ENCODE results near the gene RHOT1.
A peak's percentile ranks its signal among the peaks of the same experiment; 100 is the strongest.
"Not testable (repeated sequence)": the region's sequence is repeated elsewhere in the genome, so short reads cannot be mapped to it uniquely, and the experiment has no call there.

The RHOT1 gene

DNA sequence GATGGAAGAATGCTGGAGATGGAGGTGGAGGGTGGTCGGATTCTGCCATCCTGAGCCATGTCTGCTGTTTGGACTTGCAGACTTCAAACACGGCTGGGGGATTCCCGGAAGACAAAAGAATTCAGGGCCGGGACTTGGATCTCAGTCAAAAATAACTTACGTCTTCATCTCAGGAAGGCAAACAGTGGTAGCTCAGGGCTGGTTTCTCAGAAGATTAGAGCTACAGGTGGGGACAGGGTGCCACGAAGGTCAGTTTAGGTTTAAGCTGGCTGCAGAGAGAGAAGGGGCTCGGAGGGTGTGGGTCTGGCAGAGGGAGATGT, 119.1 kb downstream of the RHOT1 start:
- in situ Hi-C loops (cut with MboI; ENCODE audit: low sequenced_read_pairs, unreplicated experiment), result no loop called here
- TF ChIP-seq, protein P1, sequence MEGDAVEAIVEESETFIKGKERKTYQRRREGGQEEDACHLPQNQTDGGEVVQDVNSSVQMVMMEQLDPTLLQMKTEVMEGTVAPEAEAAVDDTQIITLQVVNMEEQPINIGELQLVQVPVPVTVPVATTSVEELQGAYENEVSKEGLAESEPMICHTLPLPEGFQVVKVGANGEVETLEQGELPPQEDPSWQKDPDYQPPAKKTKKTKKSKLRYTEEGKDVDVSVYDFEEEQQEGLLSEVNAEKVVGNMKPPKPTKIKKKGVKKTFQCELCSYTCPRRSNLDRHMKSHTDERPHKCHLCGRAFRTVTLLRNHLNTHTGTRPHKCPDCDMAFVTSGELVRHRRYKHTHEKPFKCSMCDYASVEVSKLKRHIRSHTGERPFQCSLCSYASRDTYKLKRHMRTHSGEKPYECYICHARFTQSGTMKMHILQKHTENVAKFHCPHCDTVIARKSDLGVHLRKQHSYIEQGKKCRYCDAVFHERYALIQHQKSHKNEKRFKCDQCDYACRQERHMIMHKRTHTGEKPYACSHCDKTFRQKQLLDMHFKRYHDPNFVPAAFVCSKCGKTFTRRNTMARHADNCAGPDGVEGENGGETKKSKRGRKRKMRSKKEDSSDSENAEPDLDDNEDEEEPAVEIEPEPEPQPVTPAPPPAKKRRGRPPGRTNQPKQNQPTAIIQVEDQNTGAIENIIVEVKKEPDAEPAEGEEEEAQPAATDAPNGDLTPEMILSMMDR (IDR thresholded peaks at IDR 0.05; ENCODE audit: borderline replicate concordance, control extremely low read depth, extremely low read depth, insufficient read depth, missing control alignments), result no peak
- DNase-seq (ENCODE audit: low spot score), result no peak

DNA sequence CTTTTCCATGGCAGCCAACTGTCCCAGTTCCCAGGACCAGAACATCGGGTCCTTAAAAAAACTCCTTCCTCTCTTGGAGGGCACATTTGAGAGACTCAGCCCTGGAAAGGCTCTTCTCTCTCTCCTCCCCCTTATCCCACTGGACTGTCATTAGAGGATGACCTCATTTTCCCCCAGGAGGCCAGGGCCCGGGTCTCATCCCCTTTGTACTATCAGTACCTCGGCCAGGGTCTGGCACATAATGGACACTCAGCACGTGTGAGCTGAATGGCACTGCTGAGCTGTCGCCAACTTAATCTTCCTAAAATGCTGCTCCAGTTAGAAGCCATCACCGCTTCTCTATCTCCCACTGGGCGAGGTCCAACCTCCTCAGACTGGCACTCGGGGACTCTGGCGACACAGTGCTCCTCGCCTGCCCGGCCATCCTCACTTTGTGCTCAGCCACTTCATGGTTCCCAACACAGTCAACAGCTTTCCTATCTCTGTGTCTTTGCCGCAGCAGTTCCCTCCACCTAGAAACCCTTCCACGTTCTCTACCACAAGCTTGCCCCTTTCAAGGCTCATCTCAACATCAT, 119.7 kb downstream of the RHOT1 start:
- in situ Hi-C loops (cut with MboI; ENCODE audit: low sequenced_read_pairs, unreplicated experiment), result no loop called here
- TF ChIP-seq, protein P1 (IDR thresholded peaks at IDR 0.05; ENCODE audit: borderline replicate concordance, control extremely low read depth, extremely low read depth, insufficient read depth, missing control alignments), result no peak
- no peak for DNase-seq (ENCODE audit: low spot score)

DNA sequence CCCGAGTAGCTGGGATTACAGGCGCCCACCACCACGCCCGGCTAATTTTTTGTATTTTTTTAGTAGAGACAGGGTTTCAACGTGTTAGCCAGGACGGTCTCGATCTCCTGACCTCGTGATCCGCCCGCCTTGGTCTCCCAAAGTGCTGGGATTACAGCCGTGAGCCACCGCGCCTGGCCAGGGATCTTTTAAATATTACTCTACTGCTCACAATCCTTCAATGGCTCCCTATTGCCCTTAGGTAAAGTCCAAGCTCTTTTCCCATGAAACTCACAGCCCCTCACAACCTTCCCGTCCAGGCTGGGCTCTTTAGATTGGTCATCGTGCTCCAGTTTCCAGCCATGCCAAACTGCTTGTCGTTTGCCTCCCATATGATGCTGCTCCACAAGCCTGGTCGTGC, 121.2 kb downstream of the RHOT1 start:
- in situ Hi-C loops (cut with MboI; ENCODE audit: low sequenced_read_pairs, unreplicated experiment); DNase-seq (ENCODE audit: low spot score): not testable (repeated sequence)

DNA sequence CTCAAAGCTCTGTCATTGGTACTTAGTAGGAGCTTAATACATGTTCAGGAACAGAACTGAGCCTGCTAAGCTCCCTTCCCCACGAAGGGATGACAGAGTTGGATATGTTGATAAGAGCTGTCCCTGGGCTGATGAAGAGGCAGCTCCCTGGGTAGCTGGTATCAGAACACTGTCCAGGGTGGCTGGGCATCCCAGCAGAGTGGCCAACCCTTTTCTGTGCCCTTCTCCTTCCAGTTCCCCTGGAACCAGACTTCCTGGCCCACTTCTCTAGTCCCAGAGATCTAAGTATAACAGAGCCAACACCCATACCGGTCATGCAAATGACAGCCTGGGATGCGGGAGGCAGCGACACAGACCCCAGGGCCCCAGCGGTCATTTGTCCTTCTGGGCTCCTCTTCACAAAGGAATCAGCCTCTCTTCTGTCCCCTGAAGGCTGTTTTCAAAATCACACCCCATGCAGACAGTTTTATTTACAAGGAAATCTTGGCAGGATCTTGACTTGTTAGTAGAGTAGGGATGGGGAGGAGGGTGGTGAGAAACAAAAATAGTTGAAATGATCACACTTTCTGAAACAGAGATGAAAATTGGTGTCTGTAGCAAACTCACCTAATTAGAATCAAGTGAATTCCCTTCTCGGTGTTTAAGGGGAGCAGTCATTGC, 122.0 kb downstream of the RHOT1 start:
- in situ Hi-C loops (cut with MboI; ENCODE audit: low sequenced_read_pairs, unreplicated experiment), result no loop called here
- no peak for DNase-seq (ENCODE audit: low spot score)
- TF ChIP-seq, protein P1 (IDR thresholded peaks at IDR 0.05; ENCODE audit: borderline replicate concordance, control extremely low read depth, extremely low read depth, insufficient read depth, missing control alignments), result no peak

DNA sequence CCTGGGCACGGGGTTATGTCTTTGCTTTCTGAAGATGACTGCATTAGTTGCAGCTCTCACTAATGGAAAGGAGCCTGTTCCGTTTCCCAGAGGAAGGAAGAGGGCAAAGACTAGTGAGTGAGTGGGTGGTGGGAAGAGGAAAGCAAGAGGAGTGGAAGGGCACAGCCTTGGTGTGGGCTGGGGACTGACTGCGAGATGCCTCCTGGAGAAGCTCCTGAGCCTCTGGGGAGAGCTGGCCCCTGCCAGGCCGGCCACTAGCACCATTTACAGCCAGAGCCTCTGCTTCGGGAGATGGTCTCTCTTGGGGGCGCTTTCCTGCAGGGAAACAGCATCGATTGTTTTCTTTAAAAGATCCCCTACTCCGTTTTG, 122.5 kb downstream of the RHOT1 start:
- in situ Hi-C loops (cut with MboI; ENCODE audit: low sequenced_read_pairs, unreplicated experiment), result no loop called here
- TF ChIP-seq, protein P1 (IDR thresholded peaks at IDR 0.05; ENCODE audit: borderline replicate concordance, control extremely low read depth, extremely low read depth, insufficient read depth, missing control alignments), result no peak
- no peak for DNase-seq (ENCODE audit: low spot score)

DNA sequence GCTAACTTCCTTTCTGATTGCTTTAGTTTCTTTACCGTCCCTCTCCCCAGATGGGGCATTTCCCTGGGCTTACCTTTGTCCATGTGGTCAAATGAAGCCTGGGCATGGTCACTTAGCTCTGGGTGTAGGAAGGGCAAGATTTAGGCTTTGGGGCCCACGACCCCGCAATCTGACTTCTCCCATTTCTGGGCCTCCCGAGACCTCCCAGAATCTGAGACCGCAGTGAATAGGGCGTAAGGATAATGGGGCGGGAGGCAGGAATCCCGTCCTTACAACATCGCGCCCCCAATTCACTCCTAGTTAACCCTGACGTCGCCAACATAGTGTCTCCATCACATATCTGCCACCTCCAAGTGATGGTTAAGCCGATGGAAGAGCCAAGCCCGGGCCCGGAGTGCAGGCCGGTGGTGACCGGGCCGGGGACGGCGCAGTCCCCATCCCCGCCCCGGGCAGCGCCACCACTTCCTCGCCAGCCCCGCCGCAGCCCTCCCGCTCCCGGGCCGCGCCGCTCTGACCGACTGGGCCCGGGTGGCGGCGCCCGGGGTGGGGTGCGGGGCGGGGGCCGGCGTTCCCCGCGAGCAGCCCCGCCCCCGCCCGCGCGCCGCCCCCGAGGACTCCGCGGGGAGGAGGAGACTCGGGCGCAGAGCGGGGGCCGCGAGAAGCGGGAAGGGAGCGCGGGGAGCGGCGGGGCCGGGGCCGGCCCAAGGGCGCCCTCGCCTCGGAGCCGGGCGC, 123.1 kb downstream of the RHOT1 start, which contains the start of gene RHBDL3:
Gene RHBDL3 (plus strand): TSS at position 641 of the 732 bp plus-strand sequence. CDS start 358 bp downstream, outside the sequence.
- in situ Hi-C loops (cut with MboI; ENCODE audit: low sequenced_read_pairs, unreplicated experiment), result no loop called here
- peak; percentile 52 for DNase-seq (ENCODE audit: low spot score)
- TF ChIP-seq, protein P1 (IDR thresholded peaks at IDR 0.05; ENCODE audit: borderline replicate concordance, control extremely low read depth, extremely low read depth, insufficient read depth, missing control alignments), result no peak

DNA sequence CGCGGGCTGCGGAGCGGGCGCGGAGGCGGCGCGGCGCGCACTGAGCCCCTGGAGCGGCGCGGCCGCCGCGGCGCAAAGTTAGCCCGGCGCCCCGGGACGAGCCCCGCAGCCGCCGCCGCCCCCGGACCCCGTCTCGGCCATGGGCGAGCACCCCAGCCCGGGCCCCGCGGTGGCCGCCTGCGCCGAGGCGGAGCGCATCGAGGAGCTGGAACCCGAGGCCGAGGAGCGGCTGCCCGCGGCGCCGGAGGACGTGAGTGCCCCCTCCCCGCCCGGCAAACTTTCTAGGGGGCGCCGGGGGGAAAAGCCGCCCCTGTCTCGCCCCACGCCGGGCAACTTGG, 123.7 kb downstream of the RHOT1 start:
- TF ChIP-seq, protein P1 (IDR thresholded peaks at IDR 0.05; ENCODE audit: borderline replicate concordance, control extremely low read depth, extremely low read depth, insufficient read depth, missing control alignments), result no peak
- in situ Hi-C loops (cut with MboI; ENCODE audit: low sequenced_read_pairs, unreplicated experiment), result no loop called here
- no peak for DNase-seq (ENCODE audit: low spot score)

All from GM13976 (cell line).